Trophoblast cell (in vitro differentiated cells and primary cell): ENCODE data around the gene RAD51B.

Experiments
- DNase-seq, 2 donors: peaks; one replicate each; pipeline ENCODE4 v3.0.0-alpha.2; 2016
- H2AFZ ChIP-seq: 2 replicates; pipeline ENCODE4 v1.6.1; 2013; ENCODE audit warnings: low read length, moderate library complexity, mild to moderate bottlenecking; ENCODE audit not compliant: insufficient read depth, poor library complexity
- H2AK5ac ChIP-seq: 2 replicates; pipeline ENCODE4 v1.6.1; 2013; ENCODE audit warnings: mild to moderate bottlenecking, low read length
- H2BK120ac ChIP-seq: 2 replicates; pipeline ENCODE4 v1.6.1; 2013; ENCODE audit warnings: low read length, mild to moderate bottlenecking, moderate library complexity; ENCODE audit not compliant: insufficient read depth, poor library complexity
- H2BK12ac ChIP-seq: 2 replicates; pipeline ENCODE4 v1.6.1; 2013; ENCODE audit warnings: mild to moderate bottlenecking, low read length, moderate library complexity
- H2BK5ac ChIP-seq: 2 replicates; pipeline ENCODE4 v1.6.1; 2013; ENCODE audit warnings: low read length, low read depth, moderate library complexity, mild to moderate bottlenecking; ENCODE audit not compliant: poor library complexity
- H3K14ac ChIP-seq: 2 replicates; pipeline ENCODE4 v1.6.1; 2013; ENCODE audit warnings: mild to moderate bottlenecking, low read length
- H3K18ac ChIP-seq: 2 replicates; pipeline ENCODE4 v1.6.1; 2013; ENCODE audit warnings: mild to moderate bottlenecking, low read length
- H3K23ac ChIP-seq: 2 replicates; pipeline ENCODE4 v1.6.1; 2013; ENCODE audit warnings: low read length
- H3K27ac ChIP-seq: 2 replicates; pipeline ENCODE4 v1.5.1; 2013; ENCODE audit warnings: low read depth, mild to moderate bottlenecking, inconsistent platforms, low read length, moderate library complexity
- H3K27me3 ChIP-seq: 2 replicates; pipeline ENCODE4 v1.6.1; 2013; ENCODE audit warnings: inconsistent platforms, mild to moderate bottlenecking, low read length, moderate library complexity; ENCODE audit not compliant: insufficient read depth
- H3K36me3 ChIP-seq, 2 experiments: 1 replicate in 1 of 2; 2 replicates in 1 of 2; pipeline ENCODE4 v1.6.1; 2013; ENCODE audit warnings: low read length in 2 of 2, mild to moderate bottlenecking in 2 of 2, moderate library complexity in 1 of 2; ENCODE audit not compliant: insufficient read depth in 2 of 2, control insufficient read depth in 1 of 2
- H3K4ac ChIP-seq: 2 replicates; pipeline ENCODE4 v1.6.1; 2013; ENCODE audit warnings: low read depth, mild to moderate bottlenecking, low read length, moderate library complexity
- H3K4me1 ChIP-seq, 2 experiments: 1 replicate in 1 of 2; 2 replicates in 1 of 2; pipeline ENCODE4 v1.6.1; 2013; ENCODE audit warnings: low read length in 2 of 2, mild to moderate bottlenecking in 2 of 2, moderate library complexity in 1 of 2; ENCODE audit not compliant: insufficient read depth in 2 of 2, control insufficient read depth in 1 of 2
- H3K4me2 ChIP-seq: 2 replicates; pipeline ENCODE4 v1.6.1; 2013; ENCODE audit warnings: inconsistent platforms, mild to moderate bottlenecking, low read length, moderate library complexity
- H3K4me3 ChIP-seq: 2 replicates; pipeline ENCODE4 v1.5.1; 2013; ENCODE audit warnings: mild to moderate bottlenecking, low read depth, low read length, inconsistent platforms
- H3K79me1 ChIP-seq: one replicate; pipeline ENCODE4 v1.6.1; 2013; ENCODE audit warnings: low read length
- H3K79me2 ChIP-seq: 2 replicates; pipeline ENCODE4 v1.6.1; 2013; ENCODE audit warnings: low read length, mild to moderate bottlenecking; ENCODE audit not compliant: control insufficient read depth, insufficient read depth, poor library complexity
- H3K9ac ChIP-seq: 2 replicates; pipeline ENCODE4 v1.6.1; 2013; ENCODE audit warnings: mild to moderate bottlenecking, low read length
- H3K9me3 ChIP-seq: 2 replicates; pipeline ENCODE4 v1.6.1; 2013; ENCODE audit warnings: low read depth, mild to moderate bottlenecking, control low read depth, inconsistent platforms, low read length; ENCODE audit not compliant: insufficient read depth
- H4K12ac ChIP-seq: 2 replicates; pipeline ENCODE4 v1.6.1; 2013; ENCODE audit warnings: low read depth, mild to moderate bottlenecking, low read length, moderate library complexity
- H4K8ac ChIP-seq: 2 replicates; pipeline ENCODE4 v1.6.1; 2013; ENCODE audit warnings: low read depth, mild to moderate bottlenecking, low read length, moderate library complexity
- H4K91ac ChIP-seq: one replicate; pipeline ENCODE4 v1.6.1; 2013; ENCODE audit warnings: low read depth, mild to moderate bottlenecking, low read length, moderate library complexity
- WGBS: extraction: QIAGEN DNeasy Blood & Tissue Kit; methylation state at CpG from one replicate; pipeline ENCODE4 v1.1.7; 2013; ENCODE audit warnings: missing lambda C conversion rate; ENCODE audit not compliant: insufficient read length, insufficient coverage; ENCODE audit errors: extremely low coverage; 5-methylcytosine and 5-hydroxymethylcytosine counted together

The RAD51B gene

GRCh38 chr14:67886191-67886590, 66.6 kb downstream of the RAD51B start:
- Histone ChIP-seq H3K23ac (no peak overlapping the region), H3K4me3 (no peak overlapping the region), H3K27ac (no peak overlapping the region), H2BK12ac (peak overlapping the region; percentile 55), H3K9ac (no peak overlapping the region), H2BK120ac (peak overlapping the region; percentile 26), H3K36me3 (no peaks in the 10 kb centered on the region), H3K4me2 (no peak overlapping the region), H3K9me3 (no peaks in the 10 kb centered on the region), H3K79me1 (peaks cover 2% of the 10 kb centered on the region), H3K4me1 (peaks cover 0 to 5% of the 10 kb centered on the region in 2 experiments), H3K4ac (no peak overlapping the region), H3K14ac (no peak overlapping the region), H2BK5ac (no peak overlapping the region), H3K27me3 (no peaks in the 10 kb centered on the region), H4K12ac (no peak overlapping the region), H4K91ac (peak overlapping the region; percentile 49), H3K18ac (no peak overlapping the region), H4K8ac (no peak overlapping the region), H2AK5ac (no peak overlapping the region), H2AFZ (no peak overlapping the region), H3K79me2 (no peaks in the 10 kb centered on the region)
- no peak for DNase-seq
- no CpG with 5 or more reads among the region's 2 CpGs for WGBS

- WGBS, result no CpG with 5 or more reads among the region's 3 CpGs
Observed at GRCh38 chr14:67887478-67887877, 67.9 kb downstream of the RAD51B start.

GRCh38 chr14:67889455-67889854, 69.9 kb downstream of the RAD51B start:
- H3K4ac ChIP-seq, result no peak overlapping the region
- H2AFZ ChIP-seq, result no peak overlapping the region
- no peaks in the 10 kb centered on the region for H3K27me3 ChIP-seq
- no peak overlapping the region for H3K27ac ChIP-seq
- H3K18ac ChIP-seq, result no peak overlapping the region
- H2BK5ac ChIP-seq, result no peak overlapping the region
- no peak overlapping the region for H4K8ac ChIP-seq
- H3K4me1 ChIP-seq, result peaks cover 3 to 9% of the 10 kb centered on the region in 2 experiments
- no peak overlapping the region for H4K12ac ChIP-seq
- no peak overlapping the region for H3K9ac ChIP-seq
- no peaks in the 10 kb centered on the region for H3K9me3 ChIP-seq
- no peaks in the 10 kb centered on the region for H3K79me2 ChIP-seq
- H4K91ac ChIP-seq, result no peak overlapping the region
- peaks cover 5% of the 10 kb centered on the region for H3K79me1 ChIP-seq
- H3K4me2 ChIP-seq, result no peak overlapping the region
- no CpG with 5 or more reads among the region's 4 CpGs for WGBS
- no peaks in the 10 kb centered on the region for H3K36me3 ChIP-seq
- no peak for DNase-seq
- H3K14ac ChIP-seq, result no peak overlapping the region
- H3K4me3 ChIP-seq, result no peak overlapping the region
- H3K23ac ChIP-seq, result no peak overlapping the region
- no peak overlapping the region for H2AK5ac ChIP-seq
- no peak overlapping the region for H2BK12ac ChIP-seq
- H2BK120ac ChIP-seq, result no peak overlapping the region

More at GRCh38 chr14:67887478-67887877, 67.9 kb downstream of the RAD51B start:
- no peak overlapping the region for H2BK120ac ChIP-seq
- H2BK5ac ChIP-seq, result no peak overlapping the region
- H4K91ac ChIP-seq, result no peak overlapping the region
- no peak overlapping the region for H2AK5ac ChIP-seq
- H3K27me3 ChIP-seq, result no peaks in the 10 kb centered on the region
- H3K18ac ChIP-seq, result no peak overlapping the region
- no peak for DNase-seq
- H3K79me2 ChIP-seq, result no peaks in the 10 kb centered on the region
- no peak overlapping the region for H3K4me3 ChIP-seq
- H2AFZ ChIP-seq, result no peak overlapping the region
- no peak overlapping the region for H3K27ac ChIP-seq
- H3K36me3 ChIP-seq, result no peaks in the 10 kb centered on the region
- peaks cover 0 to 6% of the 10 kb centered on the region in 2 experiments for H3K4me1 ChIP-seq
- H2BK12ac ChIP-seq, result no peak overlapping the region
- no peak overlapping the region for H3K4ac ChIP-seq
- peaks cover 2% of the 10 kb centered on the region for H3K79me1 ChIP-seq
- H3K14ac ChIP-seq, result no peak overlapping the region
- no peaks in the 10 kb centered on the region for H3K9me3 ChIP-seq
- H4K12ac ChIP-seq, result no peak overlapping the region
- H3K23ac ChIP-seq, result no peak overlapping the region
- H3K4me2 ChIP-seq, result no peak overlapping the region
- no peak overlapping the region for H4K8ac ChIP-seq
- H3K9ac ChIP-seq, result no peak overlapping the region

- Histone ChIP-seq H3K79me1 (peaks cover 3% of the 10 kb centered on the region), H3K23ac (no peak overlapping the region), H3K9ac (no peak overlapping the region), H3K4me1 (peaks cover 3 to 4% of the 10 kb centered on the region in 2 experiments), H4K91ac (no peak overlapping the region), H3K4me2 (no peak overlapping the region), H4K8ac (no peak overlapping the region), H3K4me3 (no peak overlapping the region), H2AFZ (no peak overlapping the region), H3K9me3 (no peaks in the 10 kb centered on the region), H3K36me3 (no peaks in the 10 kb centered on the region), H2BK12ac (no peak overlapping the region), H3K79me2 (no peaks in the 10 kb centered on the region), H3K18ac (no peak overlapping the region), H3K27me3 (no peaks in the 10 kb centered on the region), H2AK5ac (no peak overlapping the region), H2BK5ac (peak overlapping the region; percentile 19), H4K12ac (no peak overlapping the region), H3K27ac (peak overlapping the region; percentile 49), H3K4ac (no peak overlapping the region), H3K14ac (no peak overlapping the region), H2BK120ac (no peak overlapping the region)
- no CpG with 5 or more reads among the region's 1 CpG for WGBS
- DNase-seq, result no peak
Observed at GRCh38 chr14:67892466-67893100, 73.0 kb downstream of the RAD51B start.
